ENCODE data around the gene ANKRD23. TPM values are rescaled to one million over a fixed set of nuclear protein-coding genes. Genes with fewer than 3 reads are reported as not detected.
"Not testable (repeated sequence)": the region's sequence is repeated elsewhere in the genome, so short reads cannot be mapped to it uniquely, and the experiment has no call there.

ANKRD23 gene
- total RNA-seq, 2 experiments from 2014 or later, result 3.9 to 4.9 TPM

GRCh38 chr2:96809951-96810782, 33.7 kb downstream of the ANKRD23 start:
- POLR2A ChIA-PET, result interaction anchor here (0.7 kb wide), 1 partner anchor 141 kb away, joined by 3 read pairs; no protein-coding TSS in a partner anchor
- CTCF ChIA-PET, result interaction anchor here (0.8 to 1.2 kb wide), 2 partner anchors 10 to 256 kb away, joined by 3 to 4 read pairs; no protein-coding TSS in a partner anchor

GRCh38 chr2:96809216-96809882, 34.5 kb downstream of the ANKRD23 start:
- ChIA-PET POLR2A (interaction anchor here (0.7 kb wide), 1 partner anchor 142 kb away, joined by 3 read pairs; no protein-coding TSS in a partner anchor), CTCF (interaction anchor here (0.8 kb wide), 1 partner anchor 255 kb away, joined by 3 read pairs; no protein-coding TSS in a partner anchor)

GRCh38 chr2:96808176-96808837, 35.5 kb downstream of the ANKRD23 start:
- POLR2A ChIA-PET, result no interaction called here
- CTCF ChIA-PET, result no interaction called here

GRCh38 chr2:96807127-96807471, 36.7 kb downstream of the ANKRD23 start:
- POLR2A ChIA-PET, result interaction anchor here (0.8 kb wide), 1 partner anchor 47 kb away, joined by 3 read pairs; no protein-coding TSS in a partner anchor
- CTCF ChIA-PET, result interaction anchor here (1.1 kb wide), 1 partner anchor 45 kb away, joined by 3 read pairs; no protein-coding TSS in a partner anchor

- POLR2A ChIA-PET, result interaction anchor here (0.6 kb wide), 1 partner anchor 42 kb away, joined by 5 read pairs; no protein-coding TSS in a partner anchor
- CTCF ChIA-PET, result interaction anchor here (0.9 to 1.1 kb wide), 2 partner anchors 45 to 49 kb away, joined by 3 read pairs; no protein-coding TSS in a partner anchor
Observed at GRCh38 chr2:96806468-96807126, 37.2 kb downstream of the ANKRD23 start.

DNA sequence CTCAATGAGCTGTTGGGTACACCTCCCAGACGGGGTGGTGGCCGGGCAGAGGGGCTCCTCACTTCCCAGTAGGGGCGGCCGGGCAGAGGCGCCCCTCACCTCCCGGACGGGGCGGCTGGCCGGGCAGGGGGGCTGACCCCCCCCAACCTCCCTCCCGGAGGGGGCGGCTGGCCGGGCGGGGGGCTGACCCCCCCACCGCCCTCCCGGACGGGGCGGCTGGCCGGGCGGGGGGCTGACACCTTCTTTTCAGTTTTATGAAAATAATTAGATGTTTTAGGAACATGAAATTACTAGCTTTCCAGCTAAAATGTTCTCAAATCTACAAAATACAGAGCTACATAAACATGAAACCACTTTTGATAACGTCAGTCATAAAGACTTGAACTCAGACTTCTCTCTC, 37.9 kb downstream of the ANKRD23 start:
- ChIA-PET CTCF (interaction anchor here (0.9 to 1.1 kb wide), 2 partner anchors 44 to 48 kb away, joined by 3 read pairs; no protein-coding TSS in a partner anchor), POLR2A (interaction anchor here (0.6 kb wide), 1 partner anchor 42 kb away, joined by 5 read pairs; no protein-coding TSS in a partner anchor)

DNA sequence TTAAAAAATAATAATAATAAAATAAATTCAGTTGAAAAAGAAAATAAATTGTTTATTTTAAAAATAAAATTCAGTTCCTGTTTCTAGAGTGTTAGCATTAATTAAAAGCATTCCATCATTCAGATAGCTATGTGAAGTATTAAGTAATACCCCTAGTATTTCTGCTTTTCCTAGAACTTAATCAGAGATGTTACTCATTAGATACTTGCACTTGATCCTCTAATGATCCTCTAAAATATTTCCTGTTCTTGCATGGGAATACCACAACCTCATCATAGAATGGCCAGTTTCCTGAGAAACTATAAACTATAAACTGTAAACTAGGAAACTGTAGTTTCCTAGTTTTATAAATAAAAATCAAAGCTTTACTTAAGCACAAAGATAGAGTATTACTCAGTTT, 38.8 kb downstream of the ANKRD23 start:
- ChIA-PET POLR2A (interaction anchor here (0.6 to 0.7 kb wide), 2 partner anchors 31 to 211 kb away, joined by 3 to 5 read pairs; no protein-coding TSS in a partner anchor), CTCF (no interaction called here)

DNA sequence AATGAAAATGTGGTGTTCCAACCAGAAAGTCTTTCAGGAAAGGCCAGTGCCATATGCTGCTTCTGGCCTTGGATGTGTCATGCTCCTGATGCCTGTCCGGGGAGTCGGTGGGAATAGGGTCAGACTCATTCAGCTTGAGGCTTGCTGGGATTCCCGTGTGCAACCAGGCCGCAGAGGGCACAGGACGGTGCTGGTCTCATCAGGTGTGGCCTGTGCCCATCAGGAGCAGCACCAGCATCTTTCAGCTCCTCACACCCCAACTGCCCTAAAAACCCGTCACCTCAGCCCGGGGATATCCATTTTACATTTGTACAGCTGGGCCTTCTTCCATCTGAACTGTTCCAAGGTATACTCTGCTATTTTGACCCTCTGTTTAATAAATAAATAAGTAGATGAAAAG, 41.1 kb downstream of the ANKRD23 start:
- CTCF ChIA-PET, result interaction anchor here (0.6 to 1.2 kb wide), 3 partner anchors 15 to 44 kb away, joined by 3 to 4 read pairs (median 3); no protein-coding TSS in a partner anchor
- POLR2A ChIA-PET, result no interaction called here

- ChIA-PET CTCF (interaction anchor here (0.6 to 1.2 kb wide), 4 partner anchors 15 to 51 kb away, joined by 3 to 4 read pairs (median 4); no protein-coding TSS in a partner anchor), POLR2A (no interaction called here)
Observed at GRCh38 chr2:96801786-96802595, 41.8 kb downstream of the ANKRD23 start.

- ChIA-PET CTCF (interaction anchor here (0.8 to 2.0 kb wide), 11 partner anchors 9 to 199 kb away, joined by 3 to 9 read pairs (median 4); partner anchors contain the start of gene CNNM4), POLR2A (no interaction called here)
Observed at GRCh38 chr2:96801005-96801785, 42.6 kb downstream of the ANKRD23 start.

GRCh38 chr2:96800061-96801004, 43.5 kb downstream of the ANKRD23 start:
- ChIA-PET CTCF (interaction anchor here (0.6 to 2.0 kb wide), 14 partner anchors 10 to 855 kb away, joined by 3 to 9 read pairs (median 4); partner anchors contain the start of gene CNNM4), POLR2A (interaction anchor here (0.5 kb wide), 1 partner anchor 13 kb away, joined by 3 read pairs; no protein-coding TSS in a partner anchor)

- CTCF ChIA-PET, result interaction anchor here (0.6 to 2.0 kb wide), 4 partner anchors 11 to 422 kb away, joined by 3 to 9 read pairs (median 4); no protein-coding TSS in a partner anchor
- POLR2A ChIA-PET, result no interaction called here
Observed at GRCh38 chr2:96799623-96799935, 44.2 kb downstream of the ANKRD23 start.

DNA sequence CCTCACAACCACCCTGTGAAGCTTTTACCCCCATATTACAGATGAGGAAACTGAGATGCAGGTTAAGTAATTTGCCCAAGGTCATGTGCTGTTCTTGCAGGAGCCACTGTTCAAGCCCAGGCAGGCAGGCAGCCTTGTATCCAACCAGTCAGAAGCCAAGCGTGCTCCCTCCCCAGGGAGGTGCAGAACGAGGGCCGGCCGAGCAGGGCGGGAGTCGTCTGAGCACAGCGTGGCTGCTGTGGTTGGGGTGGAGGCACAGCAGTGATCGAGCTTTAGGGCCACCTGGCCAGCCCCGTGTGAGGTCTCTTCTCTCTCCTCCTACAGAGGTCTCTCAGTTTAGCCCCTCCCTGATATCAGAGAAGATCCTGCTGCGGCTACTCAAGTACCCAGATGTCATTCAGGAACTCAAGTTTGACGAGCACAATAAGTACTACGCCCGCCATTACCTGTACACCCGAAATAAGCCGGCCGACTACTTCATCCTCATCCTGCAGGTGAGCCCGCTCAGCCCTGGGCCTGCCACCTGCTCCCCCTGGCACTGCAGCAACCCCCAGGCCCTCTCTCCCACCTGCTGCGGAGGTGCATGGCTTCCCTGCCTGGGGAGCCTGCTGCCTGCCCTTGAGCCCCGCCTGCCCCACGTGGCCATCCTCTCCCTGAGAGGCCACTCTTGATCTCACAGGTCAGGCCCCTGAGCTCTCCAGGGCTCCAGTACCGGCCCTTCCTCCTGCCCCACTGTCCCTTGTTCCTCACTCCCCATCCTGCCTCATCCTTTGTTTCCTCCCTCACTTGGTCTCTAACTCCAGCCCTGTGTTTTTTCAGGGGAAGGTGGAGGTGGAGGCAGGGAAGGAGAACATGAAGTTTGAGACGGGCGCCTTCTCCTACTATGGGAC, 44.8 kb downstream of the ANKRD23 start:
- POLR2A ChIA-PET, result no interaction called here
- CTCF ChIA-PET, result interaction anchor here (2.0 kb wide), 1 partner anchor 12 kb away, joined by 4 read pairs; no protein-coding TSS in a partner anchor

DNA sequence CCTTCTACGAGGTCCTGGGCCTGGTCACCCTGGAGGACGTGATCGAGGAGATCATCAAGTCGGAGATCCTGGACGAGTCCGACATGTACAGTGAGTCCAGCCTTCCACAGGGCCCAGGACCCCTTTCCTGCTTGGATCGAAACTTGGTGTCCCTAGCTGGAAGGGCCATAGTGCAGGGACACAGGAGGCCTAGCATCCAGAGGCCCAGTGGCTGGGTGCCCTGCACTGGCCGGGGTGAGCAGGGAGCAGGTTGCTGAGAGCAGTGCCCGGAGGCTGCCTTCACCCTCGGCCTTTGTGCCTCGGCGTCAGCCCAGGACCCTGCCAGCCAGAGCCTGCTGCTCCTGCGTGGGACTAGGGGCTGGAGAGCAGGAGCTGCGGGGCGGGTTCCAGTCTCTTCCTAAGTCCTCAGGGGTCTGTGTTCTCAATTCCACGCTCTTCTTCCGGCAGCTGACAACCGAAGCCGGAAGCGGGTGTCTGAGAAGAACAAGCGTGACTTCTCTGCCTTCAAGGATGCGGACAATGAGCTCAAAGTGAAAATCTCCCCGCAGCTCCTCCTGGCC, 46.7 kb downstream of the ANKRD23 start:
- CTCF ChIA-PET, result no interaction called here
- POLR2A ChIA-PET, result no interaction called here

GRCh38 chr2:96796497-96796896, 47.3 kb downstream of the ANKRD23 start:
- POLR2A ChIA-PET, CTCF ChIA-PET: not testable (repeated sequence)

Data from activated CD8-positive, alpha-beta memory T cell treated with anti-CD3 and anti-CD28 coated beads for 36 hours (primary cell).